HG02571 (cell line): ENCODE data around the gene KLK1.
"Not testable (repeated sequence)": the region's sequence is repeated elsewhere in the genome, so short reads cannot be mapped to it uniquely, and the experiment has no call there.

Experiments used
- ATAC-seq: cut with Tn5 transposase; IDR thresholded peaks from one replicate; pipeline ENCODE4 v1.9.1; 2021; ENCODE audit warnings: mild to moderate bottlenecking, moderate library complexity; ENCODE audit not compliant: unreplicated experiment

KLK1 gene

DNA sequence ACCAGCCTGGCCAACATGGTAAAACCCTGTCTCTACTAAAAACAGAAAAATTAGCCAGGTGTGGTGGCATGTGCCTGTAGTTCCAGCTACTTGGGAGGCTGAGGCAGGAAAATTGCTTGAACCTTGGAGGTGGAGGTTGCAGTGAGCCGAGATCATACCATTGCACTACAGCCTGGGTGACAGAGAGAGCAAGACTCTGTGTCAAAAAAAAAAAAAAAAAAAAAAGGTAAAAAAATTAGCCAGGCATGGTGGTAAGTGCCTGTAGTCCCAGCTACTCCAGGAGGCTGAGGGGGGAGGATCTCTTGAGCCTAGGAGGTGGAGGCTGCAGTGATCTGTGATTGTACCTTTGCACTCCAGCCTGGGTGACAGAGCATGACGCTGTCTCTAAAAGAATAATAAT is 53.4 kb downstream of the KLK1 start, which contains the start of gene GPR32:
TSS of gene GPR32 (plus strand) at position 301 of the 400 bp plus-strand sequence. CDS start 137 bp downstream, outside the sequence.
- not testable (repeated sequence) for ATAC-seq
